HG02840 (cell line): ENCODE measurements around the gene METTL8.
"Not testable (repeated sequence)": the region's sequence is repeated elsewhere in the genome, so short reads cannot be mapped to it uniquely, and the experiment has no call there.

ENCODE experiments used
- ATAC-seq: cut with Tn5 transposase; IDR thresholded peaks from one replicate; pipeline ENCODE4 v1.9.1; 2021; ENCODE audit warnings: mild to moderate bottlenecking, moderate library complexity, moderate number of reproducible peaks; ENCODE audit not compliant: unreplicated experiment, low FRiP score

The METTL8 gene

DNA sequence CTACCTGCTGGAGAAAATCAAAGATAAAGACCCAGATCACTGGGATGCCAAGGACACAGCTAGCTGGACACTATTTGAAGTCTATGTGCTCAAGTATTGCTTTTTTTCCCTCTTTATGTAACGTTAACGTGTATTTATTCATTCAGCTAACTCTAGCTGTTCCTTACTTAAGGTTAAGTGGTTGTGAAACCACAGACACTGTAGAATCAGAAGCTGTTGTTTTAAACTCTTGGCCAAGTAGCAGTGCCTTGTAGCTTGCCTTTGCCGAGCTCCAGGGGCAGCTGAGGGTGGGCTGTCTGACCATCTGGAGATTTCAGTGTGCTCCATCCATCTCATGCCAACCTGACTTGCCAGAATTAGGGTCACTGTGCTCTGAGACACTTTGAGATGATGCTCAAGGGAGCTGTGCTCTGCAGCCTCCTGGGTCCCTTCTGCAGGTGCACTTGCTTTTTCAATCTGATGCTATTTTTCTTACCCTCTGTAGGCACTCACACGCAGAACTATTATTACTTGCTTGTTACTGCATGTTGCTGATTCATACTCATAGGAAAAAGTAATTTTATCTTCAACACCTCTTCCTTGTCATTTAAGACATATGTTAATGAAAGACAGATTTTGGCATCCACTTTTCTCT is 116.2 kb downstream of the METTL8 start:
- peak; percentile 38 for ATAC-seq

DNA sequence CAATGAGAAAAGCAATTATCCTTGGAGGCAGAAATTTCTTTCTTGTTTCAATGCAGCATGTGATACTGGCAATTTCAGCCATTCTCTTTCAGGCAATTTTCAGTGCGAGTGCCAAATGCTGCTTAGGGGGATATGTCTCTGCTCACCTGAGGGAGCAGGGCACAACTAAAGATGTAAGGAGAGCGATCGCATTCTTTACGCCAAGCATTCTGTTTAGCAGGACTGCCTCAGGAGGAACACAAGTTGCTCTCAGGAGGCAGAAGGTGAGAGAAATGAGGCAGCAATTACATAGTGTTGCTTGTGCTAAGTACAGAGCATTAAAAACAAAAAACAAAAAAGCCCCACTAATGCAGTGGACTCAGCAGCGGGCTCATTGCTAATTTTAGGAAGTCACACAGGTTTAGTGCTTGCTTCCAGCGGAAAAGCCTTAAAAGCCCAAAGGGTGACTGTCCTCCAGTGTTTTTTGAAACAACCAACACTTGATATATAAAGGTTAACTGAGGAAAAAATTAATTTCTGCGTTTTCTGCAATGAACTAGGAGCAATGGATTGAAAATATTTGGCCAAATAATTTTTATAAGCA is 116.9 kb downstream of the METTL8 start:
- no peak for ATAC-seq

DNA sequence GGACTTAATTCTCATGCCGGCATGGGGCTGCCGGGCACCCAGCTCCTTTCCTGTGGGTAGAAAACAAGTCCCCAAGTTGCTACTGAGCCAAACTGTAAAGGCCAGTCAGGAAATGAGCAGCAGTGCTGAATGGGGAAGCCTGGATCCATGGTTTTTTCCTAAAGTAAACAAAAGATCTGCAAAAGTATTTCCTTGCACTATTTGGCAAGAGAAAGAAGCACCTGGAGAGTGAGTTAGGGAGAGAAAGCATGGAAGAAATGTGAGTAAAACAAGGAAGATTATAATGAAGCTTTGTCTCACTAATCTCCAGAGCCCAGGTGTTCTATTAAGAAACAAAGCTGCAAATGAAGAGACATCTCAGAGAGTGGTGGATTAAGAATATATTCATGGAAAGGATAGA is 117.6 kb downstream of the METTL8 start:
- ATAC-seq = no peak

DNA sequence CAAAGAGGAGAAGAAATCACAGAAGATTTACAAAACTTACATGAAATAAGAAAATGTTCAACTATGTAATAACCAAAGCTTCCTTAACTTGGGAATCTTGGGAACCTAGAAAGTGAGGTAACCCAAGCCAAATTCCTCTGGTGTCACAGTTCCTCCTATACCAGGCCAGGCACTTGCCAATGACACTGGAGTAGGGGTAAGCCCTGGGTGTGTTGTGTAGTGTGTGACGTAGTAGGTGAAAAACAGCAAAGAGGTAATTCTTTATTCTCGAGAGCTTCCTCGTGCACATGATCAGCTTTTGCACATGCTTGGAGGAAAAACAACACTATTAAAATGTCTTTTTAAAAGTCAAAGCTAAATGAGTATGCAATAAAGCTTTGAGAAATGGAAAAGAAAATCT is 118.0 kb downstream of the METTL8 start:
- ATAC-seq = no peak

DNA sequence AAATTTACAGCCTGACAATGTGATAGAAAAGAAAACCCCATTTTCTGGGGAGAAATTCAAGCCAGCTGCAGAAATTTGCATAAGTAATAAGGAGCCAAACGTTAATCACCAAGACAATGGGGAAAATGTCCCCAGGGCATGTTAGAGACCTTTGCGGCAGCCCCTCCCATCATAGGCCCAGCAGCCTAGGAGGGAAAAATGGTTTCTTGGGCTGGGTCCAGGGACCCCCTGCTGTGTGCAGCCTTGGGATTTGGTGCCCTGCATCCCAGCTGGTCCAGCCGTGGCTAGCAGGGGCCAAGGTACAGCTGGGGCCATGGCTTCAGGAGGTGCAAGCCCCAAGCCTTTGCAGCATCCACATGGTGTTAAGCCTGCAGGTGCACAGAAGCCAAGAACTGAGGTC is 121.6 kb downstream of the METTL8 start:
- not testable (repeated sequence) for ATAC-seq

DNA sequence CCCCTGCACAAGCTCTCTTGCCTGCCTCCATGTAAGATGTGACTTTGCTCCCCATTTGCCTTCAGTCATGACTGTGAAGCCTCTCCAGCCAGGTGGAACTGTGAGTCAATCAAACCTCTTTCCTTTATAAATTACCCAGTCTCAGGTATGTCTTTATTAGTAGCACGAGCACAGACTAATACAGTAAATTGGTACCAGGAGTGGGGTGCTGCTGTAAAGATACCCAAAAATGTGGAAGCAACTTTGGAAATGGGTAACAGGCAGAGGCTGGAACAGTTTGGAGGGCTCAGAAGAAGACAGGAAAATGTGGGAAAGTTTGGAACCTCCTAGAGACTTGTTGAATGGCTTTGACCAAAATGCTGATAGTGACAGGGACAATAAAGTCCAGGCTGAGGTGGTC is 122.2 kb downstream of the METTL8 start:
- ATAC-seq = not testable (repeated sequence)

DNA sequence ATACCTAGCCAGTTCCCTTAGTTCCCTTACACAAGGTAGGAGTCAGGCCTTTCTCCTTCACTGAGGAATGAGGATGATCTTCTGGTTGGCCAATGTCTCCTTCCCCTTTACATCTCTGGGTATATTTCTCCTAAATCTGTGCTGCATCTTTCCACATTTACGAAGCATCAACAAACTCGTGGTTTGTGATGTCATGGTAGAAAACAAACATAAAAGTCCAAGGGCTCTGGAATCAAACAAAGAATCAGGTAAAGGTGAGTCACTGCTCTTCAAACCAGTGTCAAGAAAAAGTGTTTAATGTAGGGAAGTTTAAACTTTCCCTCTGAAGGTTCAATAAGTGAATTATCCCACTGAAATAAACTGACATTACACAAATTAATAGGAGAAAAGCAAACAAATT is 122.9 kb downstream of the METTL8 start:
- no peak for ATAC-seq

DNA sequence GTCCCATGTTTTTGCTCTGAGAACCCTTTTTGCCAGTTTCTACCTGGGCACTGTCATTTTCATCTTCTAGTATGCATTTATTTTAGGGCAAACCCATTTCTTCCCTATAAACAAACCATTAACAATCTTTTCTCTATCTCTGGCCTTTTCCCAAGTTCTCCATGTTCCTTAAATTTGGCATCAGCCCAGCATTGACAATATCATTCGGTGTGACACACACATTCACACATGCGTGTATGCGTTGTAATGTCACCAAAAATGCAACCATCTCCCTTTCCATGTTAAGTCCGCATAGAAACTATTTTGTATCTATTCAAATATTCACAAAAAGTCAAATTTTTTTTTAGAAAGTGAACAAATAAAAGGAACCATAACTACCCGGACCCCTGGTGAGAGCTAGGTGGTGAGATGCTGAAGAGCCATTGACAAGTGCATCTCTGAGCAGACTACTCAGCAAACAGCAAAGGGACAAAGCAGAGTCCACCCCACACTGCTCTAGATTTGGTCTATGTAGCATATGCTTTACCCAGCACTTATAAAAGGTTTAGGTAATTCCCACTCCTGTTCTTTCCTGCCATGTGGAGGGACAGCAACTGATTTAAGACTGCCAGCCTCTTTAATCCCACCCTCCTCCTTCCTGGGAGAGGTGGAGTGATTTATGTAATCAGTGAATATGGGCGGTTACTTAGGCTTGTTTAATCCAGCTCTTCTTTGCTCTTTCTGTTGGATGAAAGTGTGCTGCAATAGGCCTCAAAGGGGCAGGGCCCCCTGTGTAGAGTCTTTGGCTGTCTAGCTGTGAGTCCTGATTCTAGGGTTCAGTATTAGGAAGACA is 124.1 kb downstream of the METTL8 start:
- ATAC-seq = no peak

DNA sequence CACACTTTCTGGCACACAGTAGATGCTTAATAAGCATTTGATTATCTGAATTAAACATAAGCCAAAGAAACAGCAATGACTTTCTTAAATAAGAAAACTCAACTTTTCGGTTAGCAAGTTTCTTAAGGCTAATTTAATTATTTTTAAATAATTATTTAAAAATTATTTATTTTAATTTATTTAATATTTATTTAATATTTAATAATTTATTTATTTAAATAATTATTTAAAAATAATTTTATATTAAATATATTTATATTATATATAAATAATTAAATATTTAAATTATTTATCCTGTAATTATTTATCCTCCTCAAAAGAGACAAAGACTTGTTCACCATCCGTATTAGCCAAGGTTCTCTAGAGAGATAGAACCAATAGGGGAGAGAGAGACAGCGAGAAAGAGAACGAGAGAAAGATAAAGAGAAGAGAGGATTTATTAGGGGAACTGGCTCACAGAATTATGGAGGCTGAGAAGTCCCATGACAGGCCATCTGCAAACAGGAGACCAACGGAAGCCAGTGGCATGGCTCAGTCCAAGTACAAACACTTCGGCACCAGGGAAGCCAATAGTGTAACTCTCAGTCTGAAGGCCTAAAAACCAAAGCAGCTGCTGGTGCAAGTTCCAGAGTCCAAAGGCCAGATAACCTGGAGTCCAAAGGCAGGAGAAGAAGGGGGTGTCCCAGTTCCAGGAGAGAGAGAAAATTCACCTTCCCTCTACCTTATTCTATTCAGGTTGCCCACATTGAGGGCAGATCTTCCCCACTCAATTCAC is 125.3 kb downstream of the METTL8 start:
- ATAC-seq = no peak

DNA sequence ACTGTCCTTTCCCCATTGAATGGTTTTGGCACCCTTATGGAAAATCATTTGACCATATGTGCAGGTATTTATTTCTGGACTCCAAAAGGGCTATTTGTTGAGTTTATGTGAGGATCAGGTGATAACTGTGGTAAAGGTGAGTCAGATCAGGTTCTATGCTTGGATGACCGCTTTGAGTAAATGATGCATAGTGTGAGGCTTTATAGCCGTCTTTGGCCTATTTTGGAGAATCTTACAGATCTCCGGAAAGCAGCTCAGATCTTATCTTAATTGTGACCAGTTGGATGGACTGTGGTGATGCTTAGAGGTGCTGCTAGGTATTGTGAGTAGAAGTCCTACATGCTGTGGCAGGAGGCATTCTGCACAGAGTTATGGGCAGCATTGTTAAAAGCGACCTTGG is 126.2 kb downstream of the METTL8 start:
- peak; percentile 62 for ATAC-seq

DNA sequence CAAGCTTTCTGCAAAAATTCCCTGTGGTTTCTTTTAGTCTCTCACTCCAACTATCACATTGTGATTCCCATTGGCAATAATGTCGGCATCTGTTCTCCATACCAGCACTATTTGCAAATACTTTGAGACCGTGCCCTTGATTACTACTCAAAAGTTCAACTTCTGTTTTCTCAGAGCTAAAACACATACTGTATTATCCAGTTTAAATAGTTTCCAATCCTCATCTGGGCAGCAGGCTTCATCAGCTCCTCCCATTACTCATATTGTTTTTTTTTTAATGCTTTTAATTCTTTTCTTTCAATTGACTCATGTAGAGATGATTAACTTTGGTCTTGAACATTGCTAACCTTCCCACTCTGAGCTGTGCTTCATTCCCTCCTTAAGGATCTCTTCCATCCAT is 135.8 kb downstream of the METTL8 start:
- no peak for ATAC-seq

DNA sequence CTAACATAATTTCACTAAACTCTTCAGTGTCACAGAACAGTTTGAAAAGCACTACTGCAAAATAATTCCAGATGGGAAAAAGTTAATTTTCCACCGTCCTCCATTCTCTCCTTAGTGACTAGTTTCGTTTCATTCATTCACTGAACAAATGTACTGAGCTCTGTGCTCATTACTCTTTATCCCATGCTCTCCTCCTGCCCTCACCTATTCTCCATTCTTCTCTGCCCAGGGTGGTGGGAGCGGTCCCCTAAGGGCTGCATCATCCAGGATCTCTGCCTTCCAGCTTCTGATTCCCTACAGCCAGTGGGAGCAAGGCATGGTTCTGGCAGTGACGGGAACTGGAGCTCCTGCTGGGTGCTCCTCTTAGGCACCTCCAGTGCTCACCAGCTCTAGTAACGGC is 139.2 kb downstream of the METTL8 start:
- ATAC-seq = no peak

DNA sequence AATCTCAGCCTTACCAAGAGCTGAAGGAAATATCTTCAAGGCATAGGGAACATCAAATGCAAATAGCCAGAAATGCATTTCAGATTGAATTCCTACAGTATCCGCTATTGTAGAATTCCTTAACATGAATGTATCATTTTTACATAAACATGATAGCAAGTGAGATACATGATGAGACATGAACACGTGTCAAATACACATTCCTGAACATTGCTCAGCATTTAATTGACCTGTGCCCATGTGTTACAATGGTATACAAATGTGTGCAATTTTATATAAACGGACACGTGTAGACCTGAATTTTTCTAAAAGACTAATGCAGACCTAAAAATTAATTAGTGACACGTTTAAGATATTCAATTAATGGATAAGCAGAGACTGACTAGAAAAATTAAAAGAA is 140.1 kb downstream of the METTL8 start:
- no peak for ATAC-seq

DNA sequence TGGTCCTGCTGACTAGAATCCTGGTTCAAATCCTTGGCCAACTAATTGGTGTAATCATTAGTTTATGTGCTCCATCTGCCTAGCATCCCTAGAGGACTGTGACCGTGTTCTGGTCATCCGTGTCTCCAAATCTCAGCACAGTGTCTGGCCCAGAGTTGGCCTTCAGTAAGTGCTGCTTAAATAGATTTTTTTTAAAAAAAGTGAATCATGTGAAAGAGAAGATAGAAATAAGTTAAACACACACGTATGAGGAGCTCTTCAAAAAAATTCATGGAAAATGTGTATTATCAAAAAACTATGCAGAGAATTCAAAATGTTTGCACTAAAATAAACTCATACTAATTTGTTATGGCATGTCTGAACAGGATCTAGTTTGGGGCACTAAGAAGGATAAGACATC is 143.8 kb downstream of the METTL8 start:
- ATAC-seq = no peak

DNA sequence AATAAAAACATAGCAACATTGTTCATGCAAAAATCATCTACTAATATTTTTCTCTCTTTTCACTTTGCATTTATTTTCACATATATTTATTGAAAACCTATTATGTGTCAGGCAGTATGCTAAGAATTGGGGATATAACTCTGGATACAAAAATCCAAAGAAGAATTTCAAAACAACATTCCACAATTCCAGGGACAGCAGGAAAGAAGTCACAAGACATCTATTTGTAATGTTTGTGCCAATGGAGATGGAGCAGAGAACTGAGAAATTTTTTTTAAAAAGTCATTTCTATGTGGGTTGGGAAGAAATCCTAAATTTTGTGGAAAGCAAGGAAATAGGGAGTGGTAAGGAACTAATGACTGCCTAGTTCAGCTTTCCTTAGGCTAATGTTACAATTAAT is 144.5 kb downstream of the METTL8 start:
- no peak for ATAC-seq

DNA sequence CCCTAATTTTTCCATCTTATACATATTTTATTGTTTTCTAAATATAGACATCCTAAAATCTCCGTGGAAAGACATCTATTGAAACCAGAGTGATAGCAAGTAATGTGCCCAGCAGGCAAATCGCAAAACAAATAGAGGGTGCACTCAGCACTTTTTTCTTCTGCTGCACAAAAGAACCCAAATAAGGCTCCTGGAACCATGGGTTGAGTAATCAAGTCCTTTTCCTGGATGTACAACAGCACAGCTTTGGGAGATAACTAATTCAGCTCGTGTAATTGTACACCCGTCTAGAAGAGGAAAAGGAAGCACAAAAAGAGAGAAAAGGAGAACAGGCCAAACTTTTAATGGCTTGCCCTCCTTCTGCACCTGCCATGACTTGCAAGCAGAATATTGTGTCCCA is 146.2 kb downstream of the METTL8 start:
- no peak for ATAC-seq

DNA sequence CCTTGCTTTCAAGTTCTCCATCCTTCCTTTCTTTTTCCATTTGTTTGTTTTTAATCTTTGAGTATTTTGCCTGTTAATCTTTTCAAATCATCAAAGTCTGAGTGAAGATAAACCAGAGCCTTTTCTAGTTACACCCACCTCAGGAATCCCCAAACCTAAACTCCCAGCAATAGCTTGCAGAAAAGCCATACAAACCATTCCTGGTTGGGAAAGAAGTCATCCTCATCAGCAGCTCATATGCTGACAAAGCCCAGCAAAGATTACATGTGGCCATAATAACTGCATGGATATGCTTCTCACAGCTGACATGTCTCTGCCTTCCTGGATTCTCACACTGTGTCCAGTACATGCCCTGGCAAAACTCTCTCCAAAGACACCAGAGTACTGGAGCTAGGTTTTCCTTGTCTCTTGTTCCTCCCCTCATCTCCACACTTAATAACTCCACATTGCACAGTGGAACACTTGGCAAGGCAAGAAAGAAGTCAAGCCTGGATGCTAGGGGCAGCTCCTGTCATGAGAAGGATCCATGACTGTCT is 146.7 kb downstream of the METTL8 start:
- ATAC-seq = no peak

DNA sequence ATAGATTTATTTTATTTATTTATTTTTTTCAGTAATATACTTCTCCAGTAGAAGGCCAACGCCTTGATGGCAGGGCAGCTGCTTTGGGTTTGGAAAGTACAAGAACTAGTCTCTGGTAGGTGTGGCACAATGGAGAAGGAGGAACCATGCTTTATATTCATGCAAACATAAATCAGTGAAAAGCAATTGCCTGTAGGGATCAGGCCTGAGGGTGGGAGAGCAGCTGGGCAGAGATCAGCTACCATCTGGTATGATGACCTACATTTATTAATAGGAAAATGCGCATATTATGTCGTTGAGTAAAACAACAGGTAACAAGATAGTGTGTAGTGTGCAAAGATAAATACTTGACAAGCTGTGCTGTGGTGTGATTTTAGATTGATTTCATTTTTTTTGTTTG is 152.7 kb downstream of the METTL8 start:
- no peak for ATAC-seq

DNA sequence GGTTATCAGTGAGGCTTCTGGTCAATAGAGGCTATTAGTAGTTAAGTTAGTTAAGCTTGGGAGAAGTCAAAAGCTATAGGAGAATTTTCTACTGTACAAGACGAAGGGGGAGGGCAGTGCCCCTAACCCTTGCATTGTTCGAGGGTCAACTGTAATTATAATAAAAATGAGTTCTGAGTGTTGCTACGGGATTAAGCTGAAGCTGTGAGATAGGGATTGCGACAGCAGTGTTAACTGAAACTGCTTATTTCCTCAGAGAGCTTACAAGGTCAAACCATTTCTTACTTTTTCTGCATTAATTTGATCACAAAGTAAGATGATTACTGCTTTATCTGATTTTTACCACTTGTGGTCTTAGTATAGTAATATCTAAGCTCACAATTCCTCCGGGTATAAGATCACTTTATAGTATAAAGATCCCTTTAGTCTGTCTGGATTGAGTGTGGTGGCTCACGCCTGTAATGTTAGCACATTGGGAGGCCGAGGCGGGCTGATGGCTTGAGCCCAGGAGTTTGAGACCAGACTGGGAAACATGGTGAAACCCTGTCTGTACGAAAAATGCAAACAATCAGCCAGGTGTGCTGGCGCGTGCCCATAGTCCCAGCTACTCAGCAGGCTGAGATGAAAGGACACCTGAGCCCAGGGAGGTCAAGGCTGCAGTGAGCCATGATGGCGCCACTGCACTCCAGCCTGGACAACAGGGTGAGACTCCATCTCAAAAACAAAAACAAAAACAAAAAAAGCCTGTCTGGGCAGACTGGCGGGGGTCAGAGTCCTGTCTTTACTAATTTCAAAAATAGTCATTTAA is 153.6 kb downstream of the METTL8 start:
- ATAC-seq = no peak

DNA sequence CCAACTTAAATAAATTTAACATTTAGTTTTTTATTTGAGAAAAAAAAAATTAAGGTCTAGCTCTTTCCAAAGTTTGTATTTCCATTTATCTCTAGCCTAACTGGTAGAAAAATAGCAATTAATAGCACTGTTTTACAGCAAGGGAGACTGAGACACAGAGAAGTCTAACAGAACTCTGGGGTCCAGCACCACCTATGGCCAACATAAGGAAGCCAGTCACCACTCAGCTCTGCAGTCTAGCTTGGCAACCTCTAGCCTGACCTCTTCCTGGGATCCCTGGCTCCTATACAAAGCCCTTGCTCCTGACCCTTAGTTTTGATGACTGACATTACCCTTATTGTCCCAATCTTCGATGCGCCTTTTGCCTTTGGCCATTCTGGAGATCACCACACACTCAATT is 159.0 kb downstream of the METTL8 start:
- no peak for ATAC-seq
